GM12878 (cell line): Measurements from ENCODE around the gene ZNF768. TPM values are rescaled to one million over a fixed set of nuclear protein-coding genes. Genes with fewer than 3 reads are reported as not detected.
"Not testable (repeated sequence)": the region's sequence is repeated elsewhere in the genome, so short reads cannot be mapped to it uniquely, and the experiment has no call there.

Source experiments
- ATAC-seq: fragments of 200-7000 bp; cut with Tn5 transposase; 3 replicates; pipeline ENCODE4 v1.9.1; 2020; ENCODE audit warnings: mild to moderate bottlenecking, moderate library complexity
- BruUV-seq: library from RNA; stranded (reverse); fragments of 400-500 nt; replicated peaks from 2 replicates; lab custom pipeline; 2021; lab: Mats Ljungman, UMichigan
- CTCF ChIA-PET: fragments of 300-600 bp; sonication (Branson Sonifier 250); formaldehyde crosslinking; extraction: SDS; loops from one replicate; lab custom pipeline; 2021; ENCODE audit warnings: inconsistent platforms; lab: Yijun Ruan, JAX
- POLR2A ChIA-PET: fragments of 350-600 bp; formaldehyde crosslinking; extraction: SDS; loops from one replicate; lab custom pipeline; 2021; ENCODE audit warnings: inconsistent platforms; lab: Charles Lee
- RAD21 ChIA-PET: fragments of 300-600 bp; sonication (Branson Sonifier 250); formaldehyde crosslinking; loops from one replicate; lab custom pipeline; 2023; ENCODE audit warnings: antibody characterized with exemption; ENCODE audit not compliant: unreplicated experiment; lab: Charles Lee
- SMC1A ChIA-PET: fragments of 300-600 bp; sonication (Branson Sonifier 250); formaldehyde crosslinking; loops from one replicate; lab custom pipeline; 2023; ENCODE audit not compliant: unreplicated experiment, uncharacterized antibody; lab: Charles Lee
- DNase-seq: peaks from one replicate; pipeline ENCODE4 v3.0.0-alpha.2; 2011; ENCODE audit warnings: low read depth, low spot score
- FAIRE-seq: peaks from 3 replicates; lab custom pipeline; 2011; peaks lifted over from hg19 to GRCh38; lab: Jason Lieb, UNC
- H2AFZ ChIP-seq: 2 replicates; pipeline ENCODE4 v1.6.0; 2011; ENCODE audit warnings: low read depth, low read length, control low read depth; ENCODE audit not compliant: control insufficient read depth
- H3K27ac ChIP-seq: 2 replicates; pipeline ENCODE4 v1.5.1; 2011; ENCODE audit warnings: control low read depth; ENCODE audit not compliant: control insufficient read depth, insufficient read depth
- H3K27me3 ChIP-seq, 2 experiments: replicated peaks in 1 of 2; 2 replicates each; pipeline versions ENCODE4 v1.6.0 to v1.6.1; 2011; ENCODE audit warnings: low read length in 1 of 2; ENCODE audit not compliant: control insufficient read depth in 2 of 2, insufficient read depth in 2 of 2
- H3K36me3 ChIP-seq, 2 experiments: 2 replicates each; pipeline ENCODE4 v1.5.1; 2011; ENCODE audit warnings: low read length in 1 of 2; ENCODE audit not compliant: control insufficient read depth in 2 of 2, insufficient read depth in 2 of 2
- H3K4me1 ChIP-seq: 2 replicates; pipeline ENCODE4 v1.6.1; 2011; ENCODE audit warnings: mild to moderate bottlenecking, low read length, moderate library complexity, mixed read lengths; ENCODE audit not compliant: control insufficient read depth, insufficient read depth
- H3K4me2 ChIP-seq: 2 replicates; pipeline ENCODE4 v1.6.0; 2011; ENCODE audit warnings: control low read depth; ENCODE audit not compliant: control insufficient read depth, insufficient read depth
- H3K4me3 ChIP-seq: fragments of 200-600 bp; sonication (generic); 2 replicates; pipeline ENCODE4 v1.5.1; 2016
- H3K79me2 ChIP-seq: 2 replicates; pipeline ENCODE4 v1.6.0; 2011; ENCODE audit warnings: low read length; ENCODE audit not compliant: control insufficient read depth, insufficient read depth
- H3K9ac ChIP-seq: 2 replicates; pipeline ENCODE4 v1.8.0; 2011; ENCODE audit warnings: low read length, control low read depth, mixed read lengths; ENCODE audit not compliant: control insufficient read depth, insufficient read depth
- H3K9me3 ChIP-seq: replicated peaks from 3 replicates; pipeline ENCODE4 v1.5.1; 2011; ENCODE audit warnings: mild to moderate bottlenecking, low read length; ENCODE audit not compliant: control insufficient read depth, insufficient read depth
- H4K20me1 ChIP-seq: 2 replicates; pipeline ENCODE4 v1.6.0; 2011; ENCODE audit not compliant: control insufficient read depth, insufficient read depth
- ATF7 ChIP-seq: fragments of 450-650 bp; IDR thresholded peaks from 2 replicates; pipeline ENCODE4 v1.6.1; 2016; ENCODE audit warnings: low read depth, mild to moderate bottlenecking
- GABPA ChIP-seq: IDR thresholded peaks from 2 replicates; pipeline ENCODE4 v1.6.1; 2014; ENCODE audit warnings: antibody characterized with exemption, low read depth, mild to moderate bottlenecking, inconsistent platforms
- SREBF2 ChIP-seq: IDR thresholded peaks from 2 replicates; pipeline ENCODE4 v1.6.1; 2012; ENCODE audit warnings: mild to moderate bottlenecking, low read length
- WGBS: methylation state at CpG from one replicate; pipeline ENCODE4 v1.1.6; 2016; ENCODE audit warnings: low lambda C conversion rate; ENCODE audit not compliant: insufficient replicate concordance, insufficient coverage; ENCODE audit errors: missing lambda C conversion rate; 5-methylcytosine and 5-hydroxymethylcytosine counted together
- in situ Hi-C: fragments of 300-500 bp; cut with MboI; formaldehyde crosslinking; loops from 9 replicates; pipeline ENCODE4 v1.14.3; 2018; ENCODE audit warnings: mixed read lengths
- intact Hi-C: fragments of 100-400 bp; cut with micrococcal nuclease; formaldehyde crosslinking; loops from one replicate; pipeline ENCODE4 v1.14.2; 2022; ENCODE audit not compliant: unreplicated experiment
- polyA plus RNA-seq, 11 experiments: library from polyadenylated mRNA; depleted of rRNA in 4 of 11; unstranded in 6 of 11; stranded (reverse) in 5 of 11; fragments of >200 nt; fragmentation: Nextera tagmentation in 4 of 11; fragmentation: Illumina TruSeq in 1 of 11; extraction: Ambion mirVana in 4 of 11; extraction: Trizol in 1 of 11; gene quantifications; 1 replicate in 1 of 11; 2 replicates in 10 of 11; pipeline versions ENCODE4 v1.2.1 to v1.2.3, GENCODE V29; 2011 to 2016; ENCODE audit warnings: inconsistent platforms in 2 of 11, missing spikeins in 2 of 11, low read depth in 1 of 11
- total RNA-seq, 4 experiments: library from RNA; depleted of rRNA in 3 of 4; stranded (reverse); fragments of >200 nt in 3 of 4; fragmentation: Illumina TruSeq in 1 of 4; extraction: Trizol in 1 of 4; gene quantifications; 2 replicates each; pipeline versions ENCODE4 v1.2.1 to v1.2.3, GENCODE V29; 2013 to 2021
- TF ChIP-seq, protein P1 (sequence below): IDR thresholded peaks from 2 replicates; pipeline ENCODE4 v1.6.1; 2012; ENCODE audit warnings: improper control_type of control experiment, low read depth, low read length; ENCODE audit not compliant: insufficient replicate concordance

ZNF768 gene
- total and polyA plus RNA-seq, 10 of the 15 experiments (the other 5 are each of a cell fraction or from before 2014, with no cell fraction given) = 0.05 to 23.1 (median 9.1) TPM

GRCh38 chr16:30539986-30540526 lies 13.7 kb upstream of the ZNF768 start:
- in situ Hi-C loops, H3K4me2 ChIP-seq, DNase-seq, FAIRE-seq, ATAC-seq, H3K9me3 ChIP-seq, H2AFZ ChIP-seq, H4K20me1 ChIP-seq, H3K4me1 ChIP-seq, H3K9ac ChIP-seq, H3K36me3 ChIP-seq, H3K27ac ChIP-seq, H3K27me3 ChIP-seq, POLR2A ChIA-PET, BruUV-seq, H3K4me3 ChIP-seq: not testable (repeated sequence)
- WGBS = 74% methylated on average over 13 of the region's 13 CpGs
- SMC1A ChIA-PET = interaction anchor here (1.2 kb wide), 1 partner anchor 91 kb away, joined by 3 read pairs; no protein-coding TSS in a partner anchor
- intact Hi-C loops = loop anchor here (5.0 kb wide), 1 partner anchor 93 kb away; the partner anchor contains the start of gene SEPHS2
- RAD21 ChIA-PET = interaction anchor here (1.4 kb wide), 1 partner anchor 58 kb away, joined by 5 read pairs; no protein-coding TSS in a partner anchor
- CTCF ChIA-PET = interaction anchor here (1.0 kb wide), 1 partner anchor 110 kb away, joined by 3 read pairs; the partner anchor contains the start of gene DCTPP1
- peaks cover 11% of the 10 kb centered on the region for H3K79me2 ChIP-seq

DNA sequence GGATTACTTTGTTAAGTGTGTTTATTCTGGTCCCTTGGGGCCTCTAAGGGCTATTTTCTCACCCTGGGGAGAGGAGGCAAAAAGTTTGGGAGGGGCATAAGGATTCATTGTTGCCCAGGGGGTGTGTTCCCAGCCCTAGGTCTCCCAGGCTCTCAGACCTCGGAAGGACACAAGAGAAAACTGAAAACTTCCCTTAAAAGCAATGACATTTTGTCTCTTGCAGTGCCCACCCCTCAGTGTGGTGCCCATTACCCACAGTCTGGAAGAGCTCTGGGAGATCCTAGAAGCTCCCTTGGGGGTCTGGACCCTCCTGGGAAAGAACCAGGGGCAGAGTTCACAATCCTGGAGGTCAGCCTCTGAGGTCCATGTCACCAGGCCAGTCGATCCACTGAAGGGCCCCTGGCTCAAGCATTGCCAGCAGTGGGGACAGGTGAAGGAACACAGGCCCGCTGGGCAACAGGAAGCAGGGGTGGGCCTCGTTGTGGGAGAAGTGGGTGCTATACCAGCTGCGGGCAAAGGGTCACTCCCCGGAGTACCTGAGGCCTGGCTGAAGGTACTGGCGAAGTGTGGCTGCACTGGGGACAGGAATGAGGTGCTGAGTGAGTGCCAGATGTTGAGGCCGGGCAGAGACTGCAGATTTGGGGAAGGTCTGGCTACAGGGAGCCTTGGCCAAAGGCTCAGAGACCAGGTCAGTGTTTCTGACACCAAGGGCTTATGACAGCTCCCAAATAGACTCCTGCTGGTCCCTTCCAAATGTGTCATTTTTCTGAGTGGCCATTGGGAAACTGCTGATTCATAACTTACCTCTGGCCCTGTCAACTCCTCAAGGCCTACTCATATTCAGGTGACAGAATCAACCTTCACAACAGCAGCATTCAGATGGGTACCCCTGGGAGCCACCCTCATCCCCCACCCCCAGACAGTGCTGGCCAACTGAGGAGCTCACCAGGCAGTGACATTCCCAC lies 12.9 kb upstream of the ZNF768 start:
- ATAC-seq (no peak), DNase-seq (no peak), FAIRE-seq (no peak)
- 70% methylated on average over 8 of the region's 8 CpGs for WGBS
- Histone ChIP-seq H3K27ac (no peak overlapping the region), H2AFZ (no peak overlapping the region), H3K9me3 (no peaks in the 10 kb centered on the region), H3K4me3 (no peak overlapping the region), H3K4me2 (no peak overlapping the region), H4K20me1 (no peaks in the 10 kb centered on the region), H3K4me1 (no peaks in the 10 kb centered on the region), H3K9ac (no peak overlapping the region), H3K27me3 (no peaks in the 10 kb centered on the region), H3K36me3 (no peaks in the 10 kb centered on the region), H3K79me2 (peaks cover 17% of the 10 kb centered on the region)
- intact Hi-C loops = loop anchor here (5.0 kb wide), 1 partner anchor 92 kb away; the partner anchor contains the start of gene SEPHS2
- POLR2A ChIA-PET = no interaction called here
- in situ Hi-C loops = no loop called here
- RAD21 ChIA-PET = interaction anchor here (1.4 kb wide), 1 partner anchor 59 kb away, joined by 5 read pairs; no protein-coding TSS in a partner anchor
- BruUV-seq = no TSS peak
- SMC1A ChIA-PET = interaction anchor here (1.2 kb wide), 1 partner anchor 90 kb away, joined by 3 read pairs; no protein-coding TSS in a partner anchor
- CTCF ChIA-PET = interaction anchor here (1.0 kb wide), 1 partner anchor 109 kb away, joined by 3 read pairs; the partner anchor contains the start of gene DCTPP1
- TF ChIP-seq, protein P1, sequence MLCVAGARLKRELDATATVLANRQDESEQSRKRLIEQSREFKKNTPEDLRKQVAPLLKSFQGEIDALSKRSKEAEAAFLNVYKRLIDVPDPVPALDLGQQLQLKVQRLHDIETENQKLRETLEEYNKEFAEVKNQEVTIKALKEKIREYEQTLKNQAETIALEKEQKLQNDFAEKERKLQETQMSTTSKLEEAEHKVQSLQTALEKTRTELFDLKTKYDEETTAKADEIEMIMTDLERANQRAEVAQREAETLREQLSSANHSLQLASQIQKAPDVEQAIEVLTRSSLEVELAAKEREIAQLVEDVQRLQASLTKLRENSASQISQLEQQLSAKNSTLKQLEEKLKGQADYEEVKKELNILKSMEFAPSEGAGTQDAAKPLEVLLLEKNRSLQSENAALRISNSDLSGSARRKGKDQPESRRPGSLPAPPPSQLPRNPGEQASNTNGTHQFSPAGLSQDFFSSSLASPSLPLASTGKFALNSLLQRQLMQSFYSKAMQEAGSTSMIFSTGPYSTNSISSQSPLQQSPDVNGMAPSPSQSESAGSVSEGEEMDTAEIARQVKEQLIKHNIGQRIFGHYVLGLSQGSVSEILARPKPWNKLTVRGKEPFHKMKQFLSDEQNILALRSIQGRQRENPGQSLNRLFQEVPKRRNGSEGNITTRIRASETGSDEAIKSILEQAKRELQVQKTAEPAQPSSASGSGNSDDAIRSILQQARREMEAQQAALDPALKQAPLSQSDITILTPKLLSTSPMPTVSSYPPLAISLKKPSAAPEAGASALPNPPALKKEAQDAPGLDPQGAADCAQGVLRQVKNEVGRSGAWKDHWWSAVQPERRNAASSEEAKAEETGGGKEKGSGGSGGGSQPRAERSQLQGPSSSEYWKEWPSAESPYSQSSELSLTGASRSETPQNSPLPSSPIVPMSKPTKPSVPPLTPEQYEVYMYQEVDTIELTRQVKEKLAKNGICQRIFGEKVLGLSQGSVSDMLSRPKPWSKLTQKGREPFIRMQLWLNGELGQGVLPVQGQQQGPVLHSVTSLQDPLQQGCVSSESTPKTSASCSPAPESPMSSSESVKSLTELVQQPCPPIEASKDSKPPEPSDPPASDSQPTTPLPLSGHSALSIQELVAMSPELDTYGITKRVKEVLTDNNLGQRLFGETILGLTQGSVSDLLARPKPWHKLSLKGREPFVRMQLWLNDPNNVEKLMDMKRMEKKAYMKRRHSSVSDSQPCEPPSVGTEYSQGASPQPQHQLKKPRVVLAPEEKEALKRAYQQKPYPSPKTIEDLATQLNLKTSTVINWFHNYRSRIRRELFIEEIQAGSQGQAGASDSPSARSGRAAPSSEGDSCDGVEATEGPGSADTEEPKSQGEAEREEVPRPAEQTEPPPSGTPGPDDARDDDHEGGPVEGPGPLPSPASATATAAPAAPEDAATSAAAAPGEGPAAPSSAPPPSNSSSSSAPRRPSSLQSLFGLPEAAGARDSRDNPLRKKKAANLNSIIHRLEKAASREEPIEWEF = no peak
- TF ChIP-seq SREBF2 (no peak), GABPA (no peak), ATF7 (no peak)
